HCT116 (cell line): ENCODE measurements around the gene C5orf22. TPM values are rescaled to one million over a fixed set of nuclear protein-coding genes. Genes with fewer than 3 reads are reported as not detected.

Experiments used
- ATAC-seq: fragments of 200-7000 bp; cut with Tn5 transposase; 2 replicates; pipeline ENCODE4 v1.9.1; 2020; ENCODE audit warnings: mild to moderate bottlenecking, moderate library complexity
- BruUV-seq: library from RNA; stranded (reverse); fragments of 400-500 nt; replicated peaks from 2 replicates; lab custom pipeline; 2021; lab: Mats Ljungman, UMichigan
- CTCF ChIA-PET: fragments of 300-600 bp; sonication (Branson Sonifier 250); formaldehyde crosslinking; loops from one replicate; lab custom pipeline; 2021; ENCODE audit warnings: antibody characterized with exemption; lab: Charles Lee
- POLR2A ChIA-PET: fragments of 300-600, 350-600 bp; sonication (Branson Sonifier 250); formaldehyde crosslinking; loops from one replicate; lab custom pipeline; 2021; ENCODE audit warnings: antibody characterized with exemption; lab: Charles Lee
- RAD21 ChIA-PET, 2 experiments: fragments of 300-600 bp; sonication (Branson Sonifier 250); formaldehyde crosslinking; loops; one replicate each; lab custom pipeline; 2023; ENCODE audit warnings: low total read pairs in 2 of 2; ENCODE audit not compliant: uncharacterized antibody in 2 of 2, unreplicated experiment in 2 of 2, low non-redundant PET in 1 of 2; lab: Charles Lee
- DNase-seq: peaks from one replicate; pipeline ENCODE4 v3.0.0-alpha.2; 2010; ENCODE audit warnings: low read depth, low spot score
- H2AFZ ChIP-seq: fragments of 200-600 bp; shearing (Covaris generic), sonication (generic); 2 replicates; pipeline ENCODE4 v1.6.1; 2017; ENCODE audit warnings: low read depth, mixed run types, mixed read lengths, antibody characterized with exemption, low read length; ENCODE audit not compliant: poor library complexity, severe bottlenecking
- H3K27ac ChIP-seq: 2 replicates; pipeline ENCODE4 v1.5.1; 2012; ENCODE audit warnings: low read depth, low read length
- H3K27me3 ChIP-seq: fragments of 200-600 bp; sonication (generic); 2 replicates; pipeline ENCODE4 v1.6.1; 2016; ENCODE audit warnings: mixed run types, low read length, mixed read lengths; ENCODE audit not compliant: insufficient read depth
- H3K36me3 ChIP-seq, 2 experiments: fragments of 200-500 bp in 1 of 2; fragments of 200-600 bp in 1 of 2; sonication (Bioruptor generic) in 1 of 2; sonication (generic) in 1 of 2; 2 replicates each; pipeline versions ENCODE4 v1.5.1 to v1.6.1; 2014 to 2016; ENCODE audit warnings: low read length in 2 of 2, inconsistent platforms in 1 of 2, mixed read lengths in 1 of 2, mixed run types in 1 of 2; ENCODE audit not compliant: insufficient read depth in 2 of 2, control insufficient read depth in 1 of 2
- H3K4me1 ChIP-seq, 2 experiments: fragments of 200-600 bp in 1 of 2; sonication (generic) in 1 of 2; 2 replicates each; pipeline versions ENCODE4 v1.5.1 to v1.6.1; 2012 to 2017; ENCODE audit warnings: low read length in 2 of 2, inconsistent platforms in 1 of 2, mild to moderate bottlenecking in 1 of 2, mixed read lengths in 1 of 2, mixed run types in 1 of 2, moderate library complexity in 1 of 2; ENCODE audit not compliant: insufficient read depth in 2 of 2, control insufficient read depth in 1 of 2
- H3K4me2 ChIP-seq: fragments of 200-600 bp; sonication (generic); 2 replicates; pipeline ENCODE4 v1.6.1; 2017; ENCODE audit warnings: mixed run types, low read length, mixed read lengths
- H3K4me3 ChIP-seq, 2 experiments: fragments of 200-600 bp in 1 of 2; sonication (generic) in 1 of 2; replicated peaks in 1 of 2; 2 replicates each; pipeline ENCODE4 v1.5.1; 2011 to 2016; ENCODE audit warnings: low read length in 2 of 2, control low read depth in 1 of 2, low read depth in 1 of 2, mild to moderate bottlenecking in 1 of 2, mixed read lengths in 1 of 2, mixed run types in 1 of 2
- H3K79me2 ChIP-seq: fragments of 200-600 bp; sonication (generic); 2 replicates; pipeline ENCODE4 v1.6.1; 2017; ENCODE audit warnings: mild to moderate bottlenecking, mixed run types, low read length, moderate library complexity, mixed read lengths; ENCODE audit not compliant: insufficient read depth
- H3K9ac ChIP-seq: fragments of 200-600 bp; sonication (generic); 2 replicates; pipeline ENCODE4 v1.6.1; 2016; ENCODE audit warnings: low read length, mixed read lengths
- H3K9me2 ChIP-seq: fragments of 200-600 bp; sonication (generic), shearing (Covaris generic); 2 replicates; pipeline ENCODE4 v1.6.1; 2017; ENCODE audit warnings: mixed run types, mild to moderate bottlenecking, moderate library complexity; ENCODE audit not compliant: insufficient read depth
- H3K9me3 ChIP-seq, 2 experiments: fragments of 200-500 bp in 1 of 2; fragments of 200-600 bp in 1 of 2; sonication (Bioruptor generic) in 1 of 2; sonication (generic) in 1 of 2; 2 replicates each; pipeline ENCODE4 v1.6.1; 2014 to 2017; ENCODE audit warnings: low read length in 2 of 2, mixed read lengths in 2 of 2, inconsistent platforms in 1 of 2, low read depth in 1 of 2, mild to moderate bottlenecking in 1 of 2, mixed run types in 1 of 2, moderate library complexity in 1 of 2; ENCODE audit not compliant: control insufficient read depth in 1 of 2, insufficient read depth in 1 of 2
- H4K20me1 ChIP-seq: fragments of 200-600 bp; sonication (generic), shearing (Covaris generic); 2 replicates; pipeline ENCODE4 v1.6.1; 2017; ENCODE audit warnings: mixed run types, mild to moderate bottlenecking, moderate library complexity; ENCODE audit not compliant: insufficient read depth
- CEBPB ChIP-seq: IDR thresholded peaks from 2 replicates; pipeline ENCODE4 v1.6.1; 2012; ENCODE audit warnings: low read depth
- ELF1 ChIP-seq: IDR thresholded peaks from 2 replicates; pipeline ENCODE4 v1.6.1; 2012; ENCODE audit warnings: low read depth, borderline replicate concordance
- EZH2 ChIP-seq: fragments of 200-600 bp; sonication (generic); IDR thresholded peaks from 2 replicates; pipeline ENCODE4 v1.6.1; 2017; ENCODE audit warnings: antibody characterized with exemption, mixed run types
- EZH2phosphoT487 ChIP-seq: fragments of 200-600 bp; IDR thresholded peaks from 2 replicates; pipeline ENCODE4 v1.6.1; 2018; ENCODE audit warnings: antibody characterized with exemption, borderline replicate concordance
- FOSL1 ChIP-seq: IDR thresholded peaks from 2 replicates; pipeline ENCODE4 v1.6.1; 2012; ENCODE audit warnings: low read depth
- JUND ChIP-seq: IDR thresholded peaks from 2 replicates; pipeline ENCODE4 v1.6.1; 2012
- POLR2A ChIP-seq: IDR thresholded peaks from 2 replicates; pipeline ENCODE4 v1.7.0; 2011; ENCODE audit warnings: borderline replicate concordance; ENCODE audit not compliant: insufficient read depth, insufficient read length; ENCODE audit errors: extremely low read depth
- POLR2AphosphoS5 ChIP-seq: IDR thresholded peaks from 2 replicates; pipeline ENCODE4 v1.6.1; 2011; ENCODE audit warnings: mild to moderate bottlenecking, low read depth, low read length, moderate library complexity
- RAD21 ChIP-seq: IDR thresholded peaks from 2 replicates; pipeline ENCODE4 v1.6.1; 2012; ENCODE audit warnings: low read depth, mild to moderate bottlenecking
- SP1 ChIP-seq: IDR thresholded peaks from 2 replicates; pipeline ENCODE4 v1.6.1; 2012; ENCODE audit warnings: low read depth
- SRF ChIP-seq: IDR thresholded peaks from 2 replicates; pipeline ENCODE4 v1.6.1; 2012; ENCODE audit warnings: low read depth
- YY1 ChIP-seq: IDR thresholded peaks from 2 replicates; pipeline ENCODE4 v1.6.1; 2011; ENCODE audit warnings: low read length, low read depth, moderate library complexity, mild to moderate bottlenecking; ENCODE audit not compliant: insufficient replicate concordance; ENCODE audit errors: extremely low read depth
- ZBTB33 ChIP-seq: IDR thresholded peaks from 2 replicates; pipeline ENCODE4 v1.6.1; 2011; ENCODE audit warnings: mild to moderate bottlenecking, low read length, moderate library complexity; ENCODE audit not compliant: insufficient replicate concordance; ENCODE audit errors: extremely low read depth
- ZFX ChIP-seq: fragments of 450-650 bp; IDR thresholded peaks from 2 replicates; pipeline ENCODE4 v1.6.1; 2017
- ZNF274 ChIP-seq: fragments of 200-500 bp; sonication (Bioruptor generic); IDR thresholded peaks from 2 replicates; pipeline ENCODE4 v1.6.1; 2014; ENCODE audit warnings: mild to moderate bottlenecking, low read depth, low read length, inconsistent platforms
- intact Hi-C: fragments of 100-400 bp; cut with micrococcal nuclease; formaldehyde crosslinking; loops from 2 replicates; pipeline ENCODE4 v1.10.0; 2022
- total RNA-seq: library from RNA; stranded (reverse); gene quantifications from one replicate; pipeline ENCODE4 v1.2.1, GENCODE V29; 2021; ENCODE audit not compliant: unreplicated experiment
- TF ChIP-seq, protein P1 (sequence below): IDR thresholded peaks from 2 replicates; pipeline ENCODE4 v1.6.1; 2012
- TF ChIP-seq, protein P2 (sequence below), 3 experiments: fragments of 200-600 bp in 1 of 3; sonication (generic) in 1 of 3; IDR thresholded peaks in 2 of 3; conservative IDR thresholded peaks in 1 of 3; 2 replicates each; pipeline ENCODE4 v1.5.1; 2012 to 2017; ENCODE audit warnings: low read depth in 2 of 3, low read length in 2 of 3, antibody characterized with exemption in 1 of 3, borderline replicate concordance in 1 of 3, control low read depth in 1 of 3, mild to moderate bottlenecking in 1 of 3, mixed read lengths in 1 of 3, mixed run types in 1 of 3, moderate library complexity in 1 of 3; ENCODE audit not compliant: insufficient read depth in 1 of 3

The C5orf22 gene
- total RNA-seq, 1 experiment from 2014 or later: 22.9 TPM

DNA sequence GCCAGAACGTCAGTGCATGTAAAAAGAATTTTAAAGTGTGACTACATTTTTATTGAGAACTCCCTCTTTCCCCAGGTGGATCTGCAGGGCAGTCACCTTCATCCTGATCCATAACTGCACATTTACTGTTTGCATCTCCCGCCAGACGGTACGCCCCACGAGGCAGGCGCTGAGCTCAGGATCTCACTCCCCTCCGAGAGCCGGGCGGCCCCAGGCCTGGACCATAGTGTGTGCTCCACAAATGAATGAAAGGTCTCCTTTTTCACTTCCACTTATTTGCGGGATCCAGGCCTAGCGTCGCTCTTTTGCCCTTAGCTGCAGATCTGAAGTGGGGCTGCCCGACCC, 586 bp upstream of the C5orf22 start:
- peak overlapping the region; percentile 84 for H3K9ac ChIP-seq
- H3K4me2 ChIP-seq: peak overlapping the region; percentile 76
- H3K27ac ChIP-seq: peak overlapping the region; percentile 78
- RAD21 ChIA-PET: interaction anchor here in 1 of 2 experiments (0.7 kb wide), 1 partner anchor 32 kb away, joined by 3 read pairs; no protein-coding TSS in a partner anchor
- DNase-seq: no peak
- POLR2A ChIA-PET: interaction anchor here (1.0 to 1.5 kb wide), 2 partner anchors 12 to 13 kb away, joined by 3 read pairs; no protein-coding TSS in a partner anchor
- peaks cover 63% of the 10 kb centered on the region for H3K79me2 ChIP-seq
- H3K9me2 ChIP-seq: no peaks in the 10 kb centered on the region
- intact Hi-C loops: no loop called here
- no peaks in the 10 kb centered on the region for H3K9me3 ChIP-seq
- peaks cover 29 to 40% of the 10 kb centered on the region in 2 experiments for H3K36me3 ChIP-seq
- peak overlapping the region; percentile 67 to 98 for H3K4me3 ChIP-seq
- H2AFZ ChIP-seq: peak overlapping the region; percentile 52
- peak; percentile 21 for ATAC-seq
- CTCF ChIA-PET: interaction anchor here (1.6 kb wide), 1 partner anchor 277 kb away, joined by 6 read pairs; no protein-coding TSS in a partner anchor
- BruUV-seq: no TSS peak
- TF ChIP-seq, protein P1, sequence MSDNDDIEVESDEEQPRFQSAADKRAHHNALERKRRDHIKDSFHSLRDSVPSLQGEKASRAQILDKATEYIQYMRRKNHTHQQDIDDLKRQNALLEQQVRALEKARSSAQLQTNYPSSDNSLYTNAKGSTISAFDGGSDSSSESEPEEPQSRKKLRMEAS: peak; percentile 10; the same call in 1 of the 2 replicates
- TF ChIP-seq CEBPB: no peak
- no peaks in the 10 kb centered on the region for H3K27me3 ChIP-seq
- no peaks in the 10 kb centered on the region for H4K20me1 ChIP-seq
- peaks cover 11 to 17% of the 10 kb centered on the region in 2 experiments for H3K4me1 ChIP-seq

GRCh38 chr5:31534527-31535046, 2.5 kb downstream of the C5orf22 start:
- Histone ChIP-seq H2AFZ (no peak overlapping the region), H3K36me3 (peaks cover 21 to 38% of the 10 kb centered on the region in 2 experiments), H3K27me3 (no peaks in the 10 kb centered on the region), H3K9me2 (no peaks in the 10 kb centered on the region), H3K4me3 (no peak overlapping the region), H4K20me1 (no peaks in the 10 kb centered on the region), H3K4me2 (no peak overlapping the region), H3K9me3 (no peaks in the 10 kb centered on the region), H3K27ac (no peak overlapping the region), H3K79me2 (peaks cover 62% of the 10 kb centered on the region), H3K9ac (no peak overlapping the region), H3K4me1 (peaks cover 11 to 17% of the 10 kb centered on the region in 2 experiments)
- intact Hi-C loops: no loop called here
- ChIA-PET POLR2A (no interaction called here), RAD21 (no interaction called here), CTCF (no interaction called here)
- BruUV-seq: no TSS peak
- ATAC-seq (no peak), DNase-seq (no peak)
- TF ChIP-seq SP1: no peak
- no peak for TF ChIP-seq SRF
- TF ChIP-seq JUND: no peak
- TF ChIP-seq, protein P1: no peak
- no peak for TF ChIP-seq ZNF274
- no peak for TF ChIP-seq POLR2AphosphoS5
- TF ChIP-seq ELF1: no peak
- no peak for TF ChIP-seq ZFX
- no peak for TF ChIP-seq YY1
- no peak for TF ChIP-seq CEBPB
- TF ChIP-seq POLR2A: no peak
- no peak for TF ChIP-seq ZBTB33
- TF ChIP-seq, protein P2, sequence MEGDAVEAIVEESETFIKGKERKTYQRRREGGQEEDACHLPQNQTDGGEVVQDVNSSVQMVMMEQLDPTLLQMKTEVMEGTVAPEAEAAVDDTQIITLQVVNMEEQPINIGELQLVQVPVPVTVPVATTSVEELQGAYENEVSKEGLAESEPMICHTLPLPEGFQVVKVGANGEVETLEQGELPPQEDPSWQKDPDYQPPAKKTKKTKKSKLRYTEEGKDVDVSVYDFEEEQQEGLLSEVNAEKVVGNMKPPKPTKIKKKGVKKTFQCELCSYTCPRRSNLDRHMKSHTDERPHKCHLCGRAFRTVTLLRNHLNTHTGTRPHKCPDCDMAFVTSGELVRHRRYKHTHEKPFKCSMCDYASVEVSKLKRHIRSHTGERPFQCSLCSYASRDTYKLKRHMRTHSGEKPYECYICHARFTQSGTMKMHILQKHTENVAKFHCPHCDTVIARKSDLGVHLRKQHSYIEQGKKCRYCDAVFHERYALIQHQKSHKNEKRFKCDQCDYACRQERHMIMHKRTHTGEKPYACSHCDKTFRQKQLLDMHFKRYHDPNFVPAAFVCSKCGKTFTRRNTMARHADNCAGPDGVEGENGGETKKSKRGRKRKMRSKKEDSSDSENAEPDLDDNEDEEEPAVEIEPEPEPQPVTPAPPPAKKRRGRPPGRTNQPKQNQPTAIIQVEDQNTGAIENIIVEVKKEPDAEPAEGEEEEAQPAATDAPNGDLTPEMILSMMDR (IDR thresholded peaks at IDR 0.05 in 2 of 3, conservative IDR thresholded peaks at IDR 0.05 in 1 of 3; ENCODE audit: borderline replicate concordance in 1 of 3, insufficient read depth in 1 of 3, low read depth in 2 of 3, low read length in 2 of 3): no peak
- no peak for TF ChIP-seq RAD21
- TF ChIP-seq FOSL1: no peak
- no peak for TF ChIP-seq EZH2phosphoT487
- no peak for TF ChIP-seq EZH2
